Endothelial cell of umbilical vein (primary cell): ENCODE data around the gene DUOX2.

ENCODE experiments used
- CTCF ChIP-seq, 2 donors: IDR thresholded peaks; 1 replicate in 1 of 2; 2 replicates in 1 of 2; pipeline ENCODE4 v1.5.1; 2011; ENCODE audit warnings: low read length in 2 of 2, mild to moderate bottlenecking in 2 of 2, moderate library complexity in 2 of 2, control low read depth in 1 of 2, inconsistent platforms in 1 of 2, low read depth in 1 of 2; ENCODE audit not compliant: insufficient read depth in 1 of 2; ENCODE audit errors: extremely low read depth in 1 of 2
- EZH2 ChIP-seq: IDR thresholded peaks from 2 replicates; pipeline ENCODE4 v1.6.1; 2012; ENCODE audit warnings: borderline replicate concordance, low read depth, mild to moderate bottlenecking, moderate library complexity, low read length, inconsistent platforms; ENCODE audit not compliant: severe bottlenecking
- JUN ChIP-seq: IDR thresholded peaks from 2 replicates; pipeline ENCODE4 v1.6.1; 2011; ENCODE audit warnings: borderline replicate concordance, low read depth; ENCODE audit not compliant: insufficient read length, insufficient read depth
- MAX ChIP-seq: IDR thresholded peaks from 2 replicates; pipeline ENCODE4 v1.6.1; 2011; ENCODE audit not compliant: insufficient read depth, insufficient read length
- MYC ChIP-seq: IDR thresholded peaks from one replicate; pipeline ENCODE4 v1.6.1; 2011; ENCODE audit warnings: mild to moderate bottlenecking, low read depth, low read length
- POLR2A ChIP-seq: IDR thresholded peaks from 2 replicates; pipeline ENCODE4 v1.6.1; 2012; ENCODE audit warnings: low read depth, mild to moderate bottlenecking, control low read depth, low read length
- POLR2AphosphoS5 ChIP-seq: IDR thresholded peaks from 2 replicates; pipeline ENCODE4 v1.6.1; 2012; ENCODE audit warnings: low read depth, mild to moderate bottlenecking, control low read depth, low read length, moderate library complexity; ENCODE audit not compliant: insufficient read depth

GRCh38 chr15:45120081-45120972 lies 6.4 kb upstream of the DUOX2 start:
- no peak for TF ChIP-seq CTCF (IDR thresholded peaks at IDR 0.05; ENCODE audit: extremely low read depth in 1 of 2, insufficient read depth in 1 of 2, low read depth in 1 of 2, low read length in 2 of 2)
- no peak for TF ChIP-seq MAX
- no peak for TF ChIP-seq POLR2AphosphoS5
- TF ChIP-seq JUN = no peak
- TF ChIP-seq MYC = no peak
- TF ChIP-seq POLR2A = no peak
- no peak for TF ChIP-seq EZH2
